GM18867 (cell line): ENCODE data around the gene MPHOSPH6.
"Not testable (repeated sequence)": the region's sequence is repeated elsewhere in the genome, so short reads cannot be mapped to it uniquely, and the experiment has no call there.

Experiments used
- ATAC-seq: cut with Tn5 transposase; IDR thresholded peaks from one replicate; pipeline ENCODE4 v1.9.1; 2021; ENCODE audit warnings: mild to moderate bottlenecking, moderate library complexity; ENCODE audit not compliant: unreplicated experiment

The MPHOSPH6 gene

GRCh38 chr16:82176204-82176603 is 6.2 kb upstream of the MPHOSPH6 start:
- ATAC-seq, result no peak

GRCh38 chr16:82175627-82176026 is 5.6 kb upstream of the MPHOSPH6 start:
- ATAC-seq, result no peak

GRCh38 chr16:82167670-82168069 is 2.4 kb downstream of the MPHOSPH6 start:
- ATAC-seq, result no peak

GRCh38 chr16:82160226-82160625 is 9.8 kb downstream of the MPHOSPH6 start:
- ATAC-seq, result no peak

- ATAC-seq, result no peak
Measured at GRCh38 chr16:82157836-82158235, 12.2 kb downstream of the MPHOSPH6 start.

GRCh38 chr16:82157534-82157812 is 12.6 kb downstream of the MPHOSPH6 start:
- no peak for ATAC-seq

GRCh38 chr16:82156761-82157533 is 13.1 kb downstream of the MPHOSPH6 start:
- no peak for ATAC-seq

- no peak for ATAC-seq
Measured at GRCh38 chr16:82152641-82153112, 17.3 kb downstream of the MPHOSPH6 start.

GRCh38 chr16:82152196-82152595 is 17.8 kb downstream of the MPHOSPH6 start:
- no peak for ATAC-seq

- ATAC-seq, result no peak
Measured at GRCh38 chr16:82150549-82150948, 19.5 kb downstream of the MPHOSPH6 start.

GRCh38 chr16:82149536-82149935 is 20.5 kb downstream of the MPHOSPH6 start:
- ATAC-seq, result no peak

GRCh38 chr16:82147546-82147945 is 22.5 kb downstream of the MPHOSPH6 start:
- ATAC-seq, result no peak

- ATAC-seq, result no peak
Measured at GRCh38 chr16:82146957-82147356, 23.1 kb downstream of the MPHOSPH6 start.

GRCh38 chr16:82146556-82146955 is 23.5 kb downstream of the MPHOSPH6 start:
- ATAC-seq, result no peak

- ATAC-seq, result not testable (repeated sequence)
Measured at GRCh38 chr16:82139286-82139571, 30.8 kb downstream of the MPHOSPH6 start.

- ATAC-seq, result no peak
Measured at GRCh38 chr16:82138478-82139285, 31.3 kb downstream of the MPHOSPH6 start.

GRCh38 chr16:82137822-82138167 is 32.2 kb downstream of the MPHOSPH6 start:
- ATAC-seq, result no peak

- ATAC-seq, result no peak
Measured at GRCh38 chr16:82136956-82137821, 32.8 kb downstream of the MPHOSPH6 start.

GRCh38 chr16:82135844-82136243 is 34.2 kb downstream of the MPHOSPH6 start:
- no peak for ATAC-seq

- ATAC-seq, result no peak
Measured at GRCh38 chr16:82134846-82135245, 35.2 kb downstream of the MPHOSPH6 start.

GRCh38 chr16:82133798-82134197 is 36.2 kb downstream of the MPHOSPH6 start:
- ATAC-seq, result no peak

- ATAC-seq, result no peak
Measured at GRCh38 chr16:82129881-82130280, 40.1 kb downstream of the MPHOSPH6 start.
